ENCODE data around the gene LEMD2. TPM values are rescaled to one million over a fixed set of nuclear protein-coding genes. Genes with fewer than 3 reads are reported as not detected.

LEMD2 gene
- total RNA-seq, 4 donors from 2014 or later: 50.0 to 76.6 (median 64.6) TPM

- no peak for DNase-seq
- intact Hi-C loops (cut with DNase I): no loop called here
- TF ChIP-seq POLR2A (IDR thresholded peaks at IDR 0.05) (no peak), CTCF (IDR thresholded peaks at IDR 0.05) (no peak)
- 74 to 77% methylated on average over 11 of the region's 11 CpGs for WGBS, 2 donors
- H3K4me1 ChIP-seq: peaks cover 58 to 66% of the 10 kb centered on the region in 2 donors
- peak overlapping the region; percentile 45 to 78 (median 74) for H3K27ac ChIP-seq
- no peak overlapping the region for H3K4me3 ChIP-seq (replicated peaks in 1 of 3)
- no peaks in the 10 kb centered on the region for H3K27me3 ChIP-seq
- H3K36me3 ChIP-seq: no peaks in the 10 kb centered on the region
- no peaks in the 10 kb centered on the region for H3K9me3 ChIP-seq
These were observed 34.7 kb downstream of the LEMD2 start for GRCh38 chr6:33754222-33754621.

GRCh38 chr6:33752646-33753015, 36.3 kb downstream of the LEMD2 start:
- intact Hi-C loops (cut with DNase I): no loop called here
- H3K27me3 ChIP-seq: no peaks in the 10 kb centered on the region
- no peaks in the 10 kb centered on the region for H3K36me3 ChIP-seq
- H3K9me3 ChIP-seq: no peaks in the 10 kb centered on the region
- H3K4me1 ChIP-seq: peaks cover 54 to 62% of the 10 kb centered on the region in 2 donors
- WGBS, 2 donors: 94 to 100% methylated on average over 1 of the region's 1 CpG
- peak overlapping the region; percentile 69 to 78 (median 76) for H3K27ac ChIP-seq
- DNase-seq: no peak
- TF ChIP-seq CTCF (IDR thresholded peaks at IDR 0.05) (no peak), POLR2A (IDR thresholded peaks at IDR 0.05) (no peak)
- H3K4me3 ChIP-seq (replicated peaks in 1 of 3): no peak overlapping the region

GRCh38 chr6:33751771-33752645, 36.9 kb downstream of the LEMD2 start:
- Histone ChIP-seq H3K4me1 (peaks cover 57 to 66% of the 10 kb centered on the region in 2 donors), H3K27me3 (no peaks in the 10 kb centered on the region), H3K36me3 (no peaks in the 10 kb centered on the region), H3K9me3 (no peaks in the 10 kb centered on the region), H3K4me3 (replicated peaks in 1 of 3) (no peak overlapping the region), H3K27ac (peak overlapping the region; percentile 69 to 78 (median 76))
- intact Hi-C loops (cut with DNase I): no loop called here
- 43 to 47% methylated on average over 14 to 15 of the region's 15 CpGs for WGBS, 2 donors
- TF ChIP-seq POLR2A (IDR thresholded peaks at IDR 0.05): peak in 1 of 2 donors; percentile 21
- TF ChIP-seq CTCF (IDR thresholded peaks at IDR 0.05): peak in 2 of 6 experiments; percentile 11 to 14
- DNase-seq: peak; percentile 82 to 87

GRCh38 chr6:33750244-33750991, 38.5 kb downstream of the LEMD2 start:
- Histone ChIP-seq H3K4me1 (peaks cover 52 to 58% of the 10 kb centered on the region in 2 donors), H3K4me3 (replicated peaks in 1 of 3) (no peak overlapping the region), H3K36me3 (no peaks in the 10 kb centered on the region), H3K27me3 (no peaks in the 10 kb centered on the region), H3K9me3 (no peaks in the 10 kb centered on the region), H3K27ac (peak overlapping the region in 1 of 3 donors; percentile 43)
- TF ChIP-seq POLR2A (IDR thresholded peaks at IDR 0.05) (no peak), CTCF (IDR thresholded peaks at IDR 0.05) (no peak)
- WGBS, 2 donors: 62 to 73% methylated on average over 11 of the region's 11 CpGs
- intact Hi-C loops (cut with DNase I): no loop called here
- DNase-seq: no peak

All from thyroid gland (tissue), 4 donors.